Stimulated activated CD8-positive, alpha-beta memory T cell treated with anti-CD3 and anti-CD28 coated beads, Interleukin-7, amount 100 ng/mL, for 4 hours (primary cell): ENCODE results near the gene STON1.
"Not testable (repeated sequence)": the region's sequence is repeated elsewhere in the genome, so short reads cannot be mapped to it uniquely, and the experiment has no call there.

Experiments
- DNase-seq, 2 donors: peaks; one replicate each; pipeline ENCODE4 v3.0.0-alpha.2; 2020; ENCODE audit warnings: low read depth in 2 of 2

STON1 gene

DNA sequence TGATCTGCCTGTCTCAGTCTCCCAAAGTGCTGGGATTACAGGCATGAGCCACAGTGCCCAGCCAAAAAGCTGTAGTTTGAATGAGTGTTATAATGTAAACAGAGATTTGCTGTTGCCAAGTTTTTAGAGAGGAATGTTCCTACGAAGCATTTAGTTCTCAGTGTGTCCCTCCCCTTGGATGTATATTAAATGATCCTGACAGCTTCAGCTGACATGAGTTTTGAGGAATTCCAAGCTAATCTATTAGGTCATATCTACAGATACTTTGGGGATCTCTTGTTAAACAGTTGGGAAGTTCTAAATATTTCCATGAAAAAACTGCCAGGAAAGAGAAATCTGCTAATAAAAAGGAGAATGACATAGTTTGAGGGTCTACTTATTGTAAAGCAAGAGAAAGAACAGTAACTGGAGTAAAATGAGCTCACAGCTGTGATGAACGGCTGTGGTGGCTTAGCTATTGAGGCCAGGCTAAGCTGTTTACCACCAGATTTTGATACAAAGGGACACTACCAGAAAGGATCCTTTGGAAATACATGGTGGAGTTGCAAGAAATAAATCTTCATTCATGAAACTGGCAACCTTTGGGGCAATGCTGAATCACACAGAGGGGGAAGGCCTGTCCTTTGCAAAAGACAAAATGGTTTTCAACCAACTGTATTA is 2.6 kb upstream of the STON1 start:
- DNase-seq = no peak

DNA sequence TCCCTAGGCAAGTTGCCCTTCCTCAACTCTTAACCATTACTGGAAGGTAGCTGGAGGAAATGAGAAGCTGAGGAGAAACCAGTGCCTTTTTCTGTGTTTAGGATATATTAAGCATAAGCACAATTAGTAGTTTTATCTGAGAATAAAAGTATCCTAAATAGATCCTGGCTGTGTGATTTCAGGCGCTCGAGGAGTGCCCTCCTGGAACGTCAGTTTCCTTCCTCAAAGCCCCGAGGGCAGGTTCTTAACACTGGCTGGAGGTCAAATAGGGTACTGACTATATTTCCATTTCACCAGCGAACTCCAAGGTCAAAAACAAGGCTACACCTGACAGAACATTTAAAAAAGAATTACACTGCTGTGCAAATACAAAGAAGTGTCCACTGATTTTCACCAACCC is 1.5 kb upstream of the STON1 start:
- DNase-seq = no peak

DNA sequence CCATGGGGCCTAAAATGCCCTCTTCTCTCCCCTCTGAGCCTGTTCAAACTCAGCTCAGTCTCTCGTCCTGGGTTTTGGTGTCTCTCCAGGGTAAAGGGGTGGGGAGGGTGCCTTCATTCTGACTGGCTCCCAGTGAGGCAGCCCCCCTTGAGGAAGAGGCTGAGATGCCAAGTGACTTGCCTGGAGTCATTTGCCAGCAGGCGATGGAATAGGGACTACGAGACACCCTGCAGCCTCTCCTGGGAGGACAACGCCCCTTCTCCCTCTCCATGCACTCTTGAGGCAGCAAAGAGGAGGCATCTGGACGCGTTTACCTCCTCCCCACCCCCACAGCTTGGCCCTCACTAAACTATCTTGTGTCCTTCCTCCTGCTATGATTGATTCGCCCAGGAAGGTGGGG is 760 bp upstream of the STON1 start:
- no peak for DNase-seq

DNA sequence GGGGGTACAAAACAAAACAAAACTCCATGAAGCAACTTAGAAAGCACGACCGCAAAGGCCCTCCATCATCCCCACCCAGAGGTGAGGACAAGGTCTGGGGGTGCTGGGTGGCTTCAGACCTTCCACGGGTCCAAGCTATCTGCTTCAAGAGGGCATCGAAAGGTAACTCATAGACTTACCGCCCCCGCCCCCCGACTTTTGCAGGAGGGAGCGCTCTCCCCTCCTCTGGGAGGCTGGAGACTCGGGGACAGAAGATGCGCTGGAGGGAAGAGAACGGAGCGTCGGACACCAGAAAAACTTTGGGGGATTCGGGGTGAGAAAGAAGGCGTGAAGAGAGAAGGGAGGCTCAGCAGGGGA is 300 bp upstream of the STON1 start:
- DNase-seq = no peak

DNA sequence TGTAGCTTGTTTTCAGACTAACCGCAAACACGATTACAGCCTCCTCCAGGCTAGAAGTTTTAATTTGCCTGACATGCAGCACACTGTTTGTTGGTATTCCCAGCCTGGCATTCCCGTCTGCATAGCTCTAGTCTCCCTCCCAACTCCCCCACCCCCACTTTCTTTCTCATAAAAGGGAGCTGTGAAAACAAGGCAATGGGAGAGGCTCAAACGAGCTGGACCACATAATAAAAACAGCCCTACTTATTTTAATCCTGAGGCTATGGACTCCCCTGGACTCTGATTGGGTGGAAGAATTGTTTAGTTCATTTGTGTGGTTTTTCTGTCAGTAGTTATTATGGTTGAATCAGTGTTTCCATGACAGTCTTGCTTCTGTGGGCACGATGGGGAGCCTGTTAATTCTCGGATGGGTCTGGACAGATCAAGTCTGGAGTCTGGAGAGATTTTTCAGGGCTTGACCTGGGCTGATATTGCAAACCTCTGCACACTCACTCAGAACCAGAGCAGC is 1.2 kb downstream of the STON1 start:
- DNase-seq = no peak

DNA sequence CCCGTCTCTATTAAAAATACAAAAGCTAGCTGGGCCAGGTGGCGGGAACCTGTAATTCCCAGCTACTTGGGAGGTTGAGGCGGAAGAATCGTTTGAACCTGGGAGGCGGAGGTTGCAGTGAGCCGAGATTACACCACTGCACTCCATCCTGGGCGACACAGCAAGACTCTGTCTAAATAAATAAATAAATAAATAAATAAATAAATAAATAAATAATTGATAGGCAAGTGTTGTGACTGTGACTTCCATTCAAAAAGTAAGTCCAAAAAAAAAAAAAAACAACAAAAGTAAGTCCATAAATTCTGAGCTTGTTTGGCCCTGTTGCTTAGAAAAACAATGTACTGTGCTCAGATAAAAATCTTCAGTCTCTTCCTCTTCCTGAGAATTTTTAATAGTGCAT is 2.2 kb downstream of the STON1 start:
- no peak for DNase-seq

DNA sequence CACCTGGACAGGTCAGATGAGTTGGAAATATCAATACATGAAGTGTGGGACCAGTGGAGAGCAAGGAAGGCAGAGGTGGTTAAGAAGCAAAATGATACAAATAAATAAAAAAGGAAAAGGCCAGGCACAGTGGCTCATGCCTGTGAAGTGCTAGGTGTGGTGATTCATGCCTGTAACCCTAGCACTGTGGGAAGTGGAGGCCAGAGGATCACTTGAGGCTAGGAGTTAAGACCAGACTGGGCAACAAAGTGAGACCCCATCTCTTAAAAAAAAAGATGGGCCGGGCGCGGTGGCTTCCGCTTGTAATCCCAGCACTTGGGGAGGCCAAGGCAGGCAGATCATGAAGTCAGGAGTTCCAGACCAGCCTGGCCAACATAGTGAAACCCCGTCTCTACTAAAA is 2.9 kb downstream of the STON1 start:
- no peak for DNase-seq

DNA sequence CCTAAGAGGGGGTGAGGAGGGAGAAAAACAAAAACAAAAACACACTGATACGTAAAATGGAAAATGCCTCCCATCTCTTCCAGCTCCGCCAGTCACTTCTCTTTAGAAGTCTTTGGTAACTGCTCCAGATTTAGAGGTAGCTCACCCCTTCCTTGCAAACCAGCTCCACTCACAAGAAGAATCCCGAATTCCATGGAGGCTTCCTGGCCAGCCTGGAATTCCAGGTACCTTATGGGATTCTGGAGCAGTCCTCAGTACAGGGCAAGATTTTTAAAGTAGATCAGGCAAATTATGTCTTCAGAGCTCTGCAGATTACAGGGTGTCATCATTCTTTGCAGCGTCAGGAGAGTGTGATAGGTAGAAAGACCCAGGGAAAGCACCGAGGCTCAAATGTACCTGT is 4.8 kb downstream of the STON1 start:
- no peak for DNase-seq

DNA sequence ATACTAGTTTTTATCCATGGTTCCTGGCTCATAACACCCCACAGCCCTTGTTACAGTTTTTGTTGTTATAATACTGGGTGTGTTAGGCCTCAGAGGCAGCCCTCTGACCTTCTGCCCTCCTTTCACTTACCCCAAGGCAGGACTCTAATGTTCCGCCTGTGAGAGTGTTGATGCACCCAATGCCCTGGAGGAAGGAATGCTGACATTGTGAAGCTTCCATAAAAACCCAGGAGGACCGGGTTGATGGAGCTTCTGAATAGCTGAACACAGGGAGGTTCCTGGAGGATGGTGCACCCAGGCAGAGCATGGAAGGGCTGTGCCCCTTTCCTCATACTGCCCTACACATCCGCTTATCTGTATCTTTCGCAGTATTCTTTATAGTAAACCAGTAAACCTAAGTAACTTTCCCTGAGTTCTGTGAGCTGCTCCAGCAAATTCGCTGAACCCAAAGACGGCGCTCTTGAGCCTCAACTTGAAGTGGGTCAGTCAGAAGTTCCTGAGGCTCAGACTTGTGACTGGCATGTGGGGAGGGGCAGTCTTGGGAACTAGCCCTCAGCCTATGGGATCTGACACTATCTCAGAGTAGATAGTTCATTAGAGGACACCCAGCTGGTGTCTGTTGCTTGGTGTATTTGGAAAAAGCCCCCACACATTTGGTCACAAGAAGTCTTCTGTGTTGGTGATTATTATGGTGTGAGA is 10.4 kb downstream of the STON1 start:
- DNase-seq = no peak

DNA sequence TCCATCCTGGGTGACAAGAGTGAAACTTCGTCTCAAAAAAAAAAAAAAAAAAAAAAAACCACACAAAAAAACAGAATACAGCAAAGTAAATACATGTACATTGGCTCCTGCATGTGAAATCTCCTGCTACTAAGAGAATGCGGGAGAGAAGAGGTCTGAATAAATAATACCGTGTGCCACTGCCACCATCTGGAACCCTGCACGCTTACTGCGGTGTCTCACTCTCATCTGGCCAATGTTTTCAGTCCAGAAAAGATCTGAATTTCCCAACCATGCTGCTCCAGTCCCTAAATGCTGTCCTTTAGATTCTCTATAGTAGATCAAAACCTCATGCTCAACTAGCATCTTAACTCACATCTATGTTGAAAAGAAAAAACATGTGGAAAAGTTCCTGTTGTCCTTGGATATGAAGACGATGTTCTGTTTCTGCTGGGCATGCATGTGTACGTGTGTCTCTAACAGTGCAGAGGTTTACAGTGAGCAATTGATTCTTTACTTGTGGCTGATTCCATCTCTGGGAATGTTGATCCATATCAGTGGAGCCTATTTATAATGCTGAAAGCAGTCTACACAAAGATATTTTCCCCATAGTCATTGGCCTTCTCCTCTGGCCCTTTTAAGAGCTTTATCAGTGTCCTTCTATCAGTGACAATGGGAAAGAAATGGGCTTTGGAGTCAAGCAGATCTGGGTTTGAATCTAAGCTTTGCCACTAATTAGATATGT is 11.9 kb downstream of the STON1 start:
- no peak for DNase-seq

DNA sequence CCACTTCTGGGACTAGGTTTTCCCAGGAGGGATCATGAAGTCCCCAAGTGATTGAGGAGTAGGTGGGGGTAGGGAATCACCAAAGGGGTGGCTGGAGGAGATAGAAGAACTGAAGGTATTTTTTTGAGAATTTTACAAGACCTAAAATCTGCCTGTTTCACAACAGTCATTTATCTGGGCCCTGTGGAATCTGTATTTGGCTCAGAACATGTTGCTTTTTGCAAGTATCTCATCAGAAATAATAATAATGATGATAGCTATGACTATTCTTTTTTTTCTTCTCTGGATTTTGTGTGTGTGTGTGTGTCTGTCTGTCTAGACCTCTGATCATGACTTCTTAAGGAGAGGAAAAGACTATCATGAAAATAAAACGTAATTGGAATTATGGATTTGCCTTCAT is 13.9 kb downstream of the STON1 start:
- DNase-seq = no peak

DNA sequence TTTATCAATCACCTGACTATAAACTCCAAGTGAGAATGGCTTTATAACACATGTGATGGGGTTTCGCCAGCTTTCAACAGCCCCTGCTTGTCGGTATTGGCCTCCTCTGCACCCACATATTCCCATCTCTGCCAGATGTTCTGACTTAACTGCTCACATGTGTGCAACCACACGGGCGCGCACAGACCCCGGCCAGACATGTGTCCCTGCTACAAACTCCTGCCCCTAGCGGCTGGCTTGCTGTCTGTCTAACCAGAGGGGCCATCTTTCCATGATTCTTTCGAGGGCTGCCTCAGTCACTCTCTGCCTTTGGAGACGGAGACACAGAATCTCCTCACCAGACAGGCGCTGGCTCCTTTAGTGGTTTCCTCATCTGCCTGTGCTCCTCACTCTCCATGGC is 15.3 kb downstream of the STON1 start:
- no peak for DNase-seq

DNA sequence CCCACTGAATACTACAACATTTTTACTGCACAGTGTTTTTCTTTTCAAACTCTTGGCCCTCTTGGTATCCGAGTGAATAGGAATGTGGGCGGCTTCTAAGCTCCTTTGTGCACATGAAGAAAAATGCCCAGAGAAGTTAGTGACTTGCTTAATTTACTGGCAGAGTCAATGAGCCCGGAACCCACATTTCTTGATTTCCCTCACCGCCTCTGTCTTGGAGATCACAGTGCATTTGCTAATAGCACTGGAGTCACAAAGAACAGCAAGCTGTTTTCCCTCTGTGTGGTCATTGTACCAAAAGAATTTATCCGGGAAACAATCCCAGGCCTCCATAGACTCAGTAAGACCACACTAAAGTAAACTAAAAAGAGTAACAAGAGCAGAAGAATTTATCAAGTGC is 18.9 kb downstream of the STON1 start:
- DNase-seq = no peak

DNA sequence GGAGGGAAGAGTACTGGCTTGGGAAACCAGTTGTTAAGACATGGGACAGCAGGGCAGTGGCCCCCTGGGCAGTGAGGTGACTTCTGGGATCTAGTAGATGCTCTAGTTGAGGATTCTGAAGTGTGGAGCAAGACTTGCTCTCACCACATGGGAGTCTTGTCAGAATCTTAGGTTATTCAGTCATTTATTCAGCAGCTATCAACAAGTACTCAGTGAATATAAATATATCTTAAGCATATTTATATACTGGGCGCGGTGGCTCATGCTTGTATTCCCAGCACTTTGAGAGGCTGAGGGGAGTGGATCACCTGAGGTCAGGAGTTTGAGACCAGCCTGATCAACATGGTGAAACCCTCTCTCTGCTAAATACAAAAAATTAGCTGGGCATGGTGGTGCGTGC is 20.0 kb downstream of the STON1 start:
- no peak for DNase-seq

DNA sequence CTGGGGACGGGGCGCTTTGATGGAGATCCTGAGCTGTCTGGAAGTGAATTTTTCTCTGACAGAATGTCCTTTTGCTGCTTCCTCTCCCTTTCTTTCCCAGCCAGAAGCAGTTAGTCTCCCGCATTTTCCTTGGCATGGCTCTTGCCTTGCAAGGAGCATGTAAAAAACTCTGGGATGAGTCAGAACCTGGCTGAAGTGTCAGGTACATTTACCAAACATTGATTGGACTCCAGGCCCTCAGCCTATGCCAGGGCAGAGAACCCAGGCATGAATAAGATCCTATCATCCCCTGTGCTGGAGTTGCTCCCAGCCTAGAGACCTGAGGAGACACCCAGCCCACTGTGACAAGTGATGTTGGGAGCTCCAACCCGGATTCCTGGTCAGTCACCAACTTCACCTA is 21.6 kb downstream of the STON1 start:
- no peak for DNase-seq

DNA sequence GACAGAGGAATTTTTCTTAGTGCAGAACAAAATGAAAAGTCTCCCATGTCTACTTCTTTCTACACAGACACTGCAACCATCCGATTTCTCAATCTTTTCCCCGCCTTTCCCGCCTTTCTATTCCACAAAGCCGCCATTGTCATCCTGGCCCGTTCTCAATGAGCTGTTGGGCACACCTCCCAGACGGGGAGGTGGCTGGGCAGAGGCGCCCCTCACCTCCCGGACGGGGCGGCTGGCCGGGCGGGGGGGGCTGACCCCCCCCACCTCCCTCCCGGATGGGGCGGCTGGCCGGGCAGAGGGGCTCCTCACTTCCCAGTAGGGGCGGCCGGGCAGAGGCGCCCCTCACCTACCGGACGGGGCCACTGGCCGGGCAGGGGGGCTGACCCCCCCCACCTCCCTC is 25.1 kb downstream of the STON1 start:
- DNase-seq = not testable (repeated sequence)

DNA sequence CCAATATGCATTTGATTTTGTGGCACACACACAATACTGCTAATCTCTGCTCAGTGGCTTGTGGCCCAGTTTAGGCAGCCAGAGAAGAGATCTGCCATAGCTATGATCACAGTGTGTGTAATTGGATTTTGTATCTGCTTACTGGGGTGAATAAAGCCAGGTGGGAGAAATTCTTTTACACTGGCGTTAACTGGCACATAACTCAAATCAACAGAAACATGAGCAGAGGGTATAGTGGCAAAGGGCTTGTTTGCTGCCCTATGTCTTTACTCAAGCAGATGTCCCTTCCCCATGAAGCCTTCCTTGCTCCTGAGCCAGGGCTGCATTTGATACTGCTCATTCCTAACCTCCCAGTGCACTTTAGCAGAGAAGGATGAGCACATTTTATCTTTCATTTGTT is 28.5 kb downstream of the STON1 start:
- no peak for DNase-seq

DNA sequence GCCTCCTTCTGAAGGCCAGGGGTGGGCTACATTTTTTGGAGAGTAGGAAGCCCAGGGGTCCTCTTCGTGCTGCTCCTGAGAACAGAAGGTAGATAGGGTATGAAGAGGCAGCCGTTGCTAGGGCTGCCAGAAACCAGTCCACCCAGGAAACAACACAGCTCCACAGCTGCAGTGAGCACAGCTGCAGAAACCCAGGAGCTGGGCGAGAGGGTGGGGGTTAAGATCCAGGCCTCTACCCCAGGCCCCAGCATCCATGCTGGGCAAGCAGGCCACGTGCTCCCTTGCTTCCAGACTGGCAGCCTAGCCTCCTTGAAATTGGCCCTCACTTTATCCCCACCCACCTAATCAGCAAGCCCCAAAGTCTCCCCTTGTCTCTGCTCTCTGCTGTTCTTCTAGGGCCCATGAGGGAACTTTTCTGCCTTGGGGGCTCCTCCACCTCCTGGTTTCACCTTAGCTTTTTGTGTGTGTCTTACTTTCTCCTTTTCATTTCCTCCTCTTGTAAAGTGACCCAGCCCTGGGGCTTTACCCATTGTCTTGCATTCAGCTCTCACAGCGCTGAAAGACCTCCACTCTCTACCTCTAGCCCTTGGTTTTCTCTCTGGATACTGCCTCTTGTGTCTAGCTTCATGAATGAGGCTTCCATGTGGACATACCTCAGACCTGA is 30.7 kb downstream of the STON1 start:
- no peak for DNase-seq

DNA sequence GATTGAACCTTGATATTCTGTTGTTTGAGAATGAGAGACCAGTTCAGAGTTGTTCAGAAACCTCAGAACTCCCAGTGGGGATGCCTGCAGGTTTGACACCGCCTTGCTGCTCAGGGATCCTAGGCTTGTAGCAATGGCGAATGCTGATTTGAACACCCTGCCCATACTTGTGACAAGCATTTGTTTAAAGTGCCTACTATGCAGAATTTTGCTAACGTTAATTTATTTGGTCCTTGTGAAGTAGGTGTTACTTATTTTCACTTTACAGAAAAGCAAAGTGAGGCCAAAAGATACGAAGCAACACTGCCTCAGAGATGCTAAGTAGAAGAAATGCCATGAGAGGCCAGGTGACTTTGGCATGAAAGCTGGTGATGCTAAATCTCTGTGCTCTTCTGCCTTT is 32.3 kb downstream of the STON1 start:
- DNase-seq = no peak

DNA sequence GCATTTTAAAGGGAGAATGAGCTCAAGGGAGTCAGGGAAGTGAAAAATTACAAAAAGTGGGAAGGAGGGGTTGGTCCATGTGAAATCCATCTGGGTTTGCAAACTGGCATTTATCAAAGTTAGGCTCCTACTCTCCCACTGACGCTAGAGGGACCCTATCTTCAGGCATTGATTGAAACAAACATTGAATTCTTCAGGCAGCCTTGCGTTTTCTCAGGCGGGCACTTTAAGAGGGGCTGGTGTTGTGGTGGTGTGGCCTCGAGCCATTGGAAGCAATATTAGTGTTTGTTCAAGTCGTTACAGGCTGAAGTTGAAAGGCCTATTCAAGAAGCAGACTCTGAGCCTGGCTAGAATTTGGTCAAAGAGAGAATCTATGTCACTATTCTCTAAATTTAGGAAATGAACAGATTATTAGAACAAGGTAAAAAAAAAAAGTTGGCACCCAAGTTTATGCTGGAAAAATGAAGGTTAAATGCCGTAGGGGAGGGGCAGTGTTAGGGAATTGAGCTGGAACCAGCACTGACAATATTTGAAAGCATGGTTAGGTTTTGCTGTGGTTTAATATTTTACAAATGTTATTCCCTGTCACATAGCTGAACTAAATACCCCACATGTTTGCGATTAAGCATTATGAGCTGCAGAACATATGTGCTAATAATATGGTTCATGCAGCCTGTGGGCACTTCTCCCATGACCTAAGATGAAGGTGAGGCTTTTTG is 36.8 kb downstream of the STON1 start:
- DNase-seq = no peak

DNA sequence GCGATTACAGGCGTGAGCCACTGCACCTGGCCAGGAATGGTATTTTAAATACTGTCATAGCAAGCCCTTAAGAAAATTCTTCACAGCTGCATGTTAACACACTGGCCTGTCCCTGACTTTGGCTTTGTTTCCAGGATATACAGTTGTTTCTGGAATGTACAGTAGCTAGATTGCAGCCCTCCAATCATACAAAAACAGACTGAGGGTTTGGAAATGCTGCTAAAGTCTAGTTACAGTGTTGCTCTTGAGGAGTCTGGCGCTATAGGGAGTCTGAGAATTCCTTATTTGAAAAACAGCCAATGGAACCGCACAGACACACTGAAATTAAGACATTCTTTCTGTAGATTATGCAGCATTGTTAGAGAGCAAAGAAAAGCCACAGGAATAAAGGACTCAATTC is 37.7 kb downstream of the STON1 start:
- no peak for DNase-seq

DNA sequence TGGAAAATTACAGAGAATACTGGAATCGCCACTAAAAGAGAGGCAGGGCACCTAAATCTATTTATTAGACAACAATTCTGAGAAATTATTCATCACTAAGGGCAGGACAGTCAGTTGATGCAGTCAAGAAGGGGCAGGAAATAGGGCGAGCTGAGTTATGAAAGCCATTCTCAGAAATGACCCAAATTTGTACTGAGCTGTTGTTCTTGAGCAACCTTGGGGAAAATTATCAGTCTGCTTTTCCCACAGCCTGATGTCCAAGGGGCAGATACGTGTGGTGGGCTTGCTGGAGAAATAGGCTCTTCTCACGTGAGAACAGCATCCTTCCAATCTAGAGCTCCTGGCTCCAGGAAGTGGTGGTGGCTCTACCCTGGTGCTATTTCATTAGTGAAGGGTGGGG is 38.6 kb downstream of the STON1 start:
- no peak for DNase-seq
